Osteoblast (primary cell): ENCODE measurements around the gene COQ7. TPM values are rescaled to one million over a fixed set of nuclear protein-coding genes. Genes with fewer than 3 reads are reported as not detected.

ENCODE experiments used
- DNase-seq: peaks from one replicate; pipeline ENCODE4 v3.0.0; 2011; ENCODE audit warnings: low spot score, mixed read lengths; ENCODE audit not compliant: insufficient read length; ENCODE audit errors: missing footprints
- H2AFZ ChIP-seq: 2 replicates; pipeline ENCODE4 v1.6.0; 2011; ENCODE audit warnings: mild to moderate bottlenecking, low read length
- H3K27ac ChIP-seq: 2 replicates; pipeline ENCODE4 v1.5.1; 2011; ENCODE audit warnings: mild to moderate bottlenecking, low read depth, low read length, moderate library complexity
- H3K27me3 ChIP-seq: 2 replicates; pipeline ENCODE4 v1.6.0; 2012; ENCODE audit warnings: mild to moderate bottlenecking, control low read depth, inconsistent platforms, low read length, moderate library complexity; ENCODE audit not compliant: insufficient read depth
- H3K36me3 ChIP-seq: 2 replicates; pipeline ENCODE4 v1.5.1; 2011; ENCODE audit warnings: mild to moderate bottlenecking, low read length, control low read depth, moderate library complexity; ENCODE audit not compliant: insufficient read depth
- H3K4me1 ChIP-seq: 2 replicates; pipeline ENCODE4 v1.5.1; 2011; ENCODE audit warnings: mild to moderate bottlenecking, low read length, control low read depth, moderate library complexity; ENCODE audit not compliant: insufficient read depth
- H3K4me2 ChIP-seq: 2 replicates; pipeline ENCODE4 v1.6.0; 2011; ENCODE audit warnings: mild to moderate bottlenecking, low read length; ENCODE audit not compliant: insufficient read depth
- H3K4me3 ChIP-seq: fragments of 200-600 bp; sonication (generic); 3 replicates; pipeline ENCODE4 v1.5.1; 2012; ENCODE audit warnings: mild to moderate bottlenecking, low read length, inconsistent platforms; ENCODE audit not compliant: insufficient read depth
- H3K79me2 ChIP-seq: 2 replicates; pipeline ENCODE4 v1.6.0; 2012; ENCODE audit warnings: mild to moderate bottlenecking, low read length, control low read depth, inconsistent platforms; ENCODE audit not compliant: insufficient read depth
- H3K9me3 ChIP-seq: 2 replicates; pipeline ENCODE4 v1.5.1; 2011; ENCODE audit warnings: low read depth, low read length, control low read depth
- H4K20me1 ChIP-seq: 2 replicates; pipeline ENCODE4 v1.6.0; 2012; ENCODE audit warnings: mild to moderate bottlenecking, low read length, control low read depth; ENCODE audit not compliant: insufficient read depth
- total RNA-seq: library from RNA; depleted of rRNA; stranded (reverse); fragments of >200 nt; gene quantifications from 2 replicates; pipeline ENCODE4 v1.2.3, GENCODE V29; 2012
- TF ChIP-seq, protein P1 (sequence below): IDR thresholded peaks from 2 replicates; pipeline ENCODE4 v1.5.1; 2011; ENCODE audit warnings: mild to moderate bottlenecking, low read depth, low read length, moderate library complexity; ENCODE audit errors: extremely low read depth

COQ7 gene
- total RNA-seq, 1 donor, result 17.4 TPM

DNA sequence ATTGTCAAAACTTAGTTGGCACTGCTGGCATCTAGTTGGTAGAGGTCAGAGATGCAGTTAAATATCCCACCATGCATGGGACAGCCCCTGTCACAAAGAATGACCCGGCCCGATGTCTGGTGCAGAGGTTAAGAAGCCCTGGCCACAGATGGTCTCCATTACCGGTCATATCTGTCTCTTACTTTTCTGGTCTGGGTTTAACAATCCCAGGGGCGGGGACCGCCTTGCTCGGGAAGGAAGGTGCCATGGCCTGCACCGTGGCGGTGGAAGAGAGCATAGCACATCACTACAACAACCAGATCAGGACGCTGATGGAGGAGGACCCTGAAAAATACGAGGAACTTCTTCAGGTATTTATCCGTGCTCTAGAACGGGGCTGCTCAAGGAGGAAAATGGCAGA is 8.1 kb downstream of the COQ7 start:
- Histone ChIP-seq H3K36me3 (peaks cover 30% of the 10 kb centered on the region), H3K4me3 (no peak overlapping the region), H2AFZ (no peak overlapping the region), H3K9me3 (no peaks in the 10 kb centered on the region), H3K27ac (no peak overlapping the region), H3K4me1 (no peaks in the 10 kb centered on the region), H4K20me1 (no peaks in the 10 kb centered on the region), H3K27me3 (no peaks in the 10 kb centered on the region), H3K79me2 (no peaks in the 10 kb centered on the region), H3K4me2 (no peak overlapping the region)
- TF ChIP-seq, protein P1, sequence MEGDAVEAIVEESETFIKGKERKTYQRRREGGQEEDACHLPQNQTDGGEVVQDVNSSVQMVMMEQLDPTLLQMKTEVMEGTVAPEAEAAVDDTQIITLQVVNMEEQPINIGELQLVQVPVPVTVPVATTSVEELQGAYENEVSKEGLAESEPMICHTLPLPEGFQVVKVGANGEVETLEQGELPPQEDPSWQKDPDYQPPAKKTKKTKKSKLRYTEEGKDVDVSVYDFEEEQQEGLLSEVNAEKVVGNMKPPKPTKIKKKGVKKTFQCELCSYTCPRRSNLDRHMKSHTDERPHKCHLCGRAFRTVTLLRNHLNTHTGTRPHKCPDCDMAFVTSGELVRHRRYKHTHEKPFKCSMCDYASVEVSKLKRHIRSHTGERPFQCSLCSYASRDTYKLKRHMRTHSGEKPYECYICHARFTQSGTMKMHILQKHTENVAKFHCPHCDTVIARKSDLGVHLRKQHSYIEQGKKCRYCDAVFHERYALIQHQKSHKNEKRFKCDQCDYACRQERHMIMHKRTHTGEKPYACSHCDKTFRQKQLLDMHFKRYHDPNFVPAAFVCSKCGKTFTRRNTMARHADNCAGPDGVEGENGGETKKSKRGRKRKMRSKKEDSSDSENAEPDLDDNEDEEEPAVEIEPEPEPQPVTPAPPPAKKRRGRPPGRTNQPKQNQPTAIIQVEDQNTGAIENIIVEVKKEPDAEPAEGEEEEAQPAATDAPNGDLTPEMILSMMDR, result no peak
- no peak for DNase-seq

GRCh38 chr16:19077879-19078278 is 10.5 kb downstream of the COQ7 start:
- H2AFZ ChIP-seq, result no peak overlapping the region

DNA sequence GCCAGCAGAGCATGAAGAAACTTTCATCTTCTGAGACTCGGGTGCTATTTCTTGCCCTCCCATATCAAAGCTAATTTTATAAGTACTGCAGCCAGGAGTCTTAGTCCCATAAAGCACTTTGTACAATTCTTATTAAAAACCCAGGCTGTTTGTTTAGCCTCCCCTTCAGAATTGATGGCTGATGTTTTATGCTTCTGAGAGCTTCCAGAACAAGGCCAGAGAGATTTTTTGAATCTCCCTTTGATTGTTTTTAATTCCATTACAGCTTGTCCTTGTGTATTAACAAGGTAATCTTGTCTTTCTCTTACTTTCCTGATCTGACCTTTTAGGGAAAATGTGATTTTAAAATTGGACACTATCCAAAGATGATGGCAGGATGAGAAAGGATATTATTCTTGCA is 16.3 kb downstream of the COQ7 start:
- peaks cover 6% of the 10 kb centered on the region for H3K36me3 ChIP-seq
- H4K20me1 ChIP-seq, result no peaks in the 10 kb centered on the region
- H2AFZ ChIP-seq, result no peak overlapping the region
- no peak overlapping the region for H3K4me2 ChIP-seq
- H3K27ac ChIP-seq, result no peak overlapping the region
- H3K79me2 ChIP-seq, result no peaks in the 10 kb centered on the region
- DNase-seq, result no peak
- TF ChIP-seq, protein P1, result no peak
- peaks cover 3% of the 10 kb centered on the region for H3K27me3 ChIP-seq
- H3K4me3 ChIP-seq, result no peak overlapping the region
- H3K9me3 ChIP-seq, result no peaks in the 10 kb centered on the region
- H3K4me1 ChIP-seq, result peaks cover 17% of the 10 kb centered on the region

More at GRCh38 chr16:19077879-19078278, 10.5 kb downstream of the COQ7 start:
- DNase-seq, result no peak
- Histone ChIP-seq H3K36me3 (peaks cover 30% of the 10 kb centered on the region), H3K4me1 (no peaks in the 10 kb centered on the region), H4K20me1 (no peaks in the 10 kb centered on the region), H3K4me2 (no peak overlapping the region), H3K4me3 (no peak overlapping the region), H3K9me3 (no peaks in the 10 kb centered on the region), H3K27me3 (no peaks in the 10 kb centered on the region), H3K79me2 (no peaks in the 10 kb centered on the region), H3K27ac (no peak overlapping the region)
- TF ChIP-seq, protein P1, result no peak

GRCh38 chr16:19084139-19084538 is 16.7 kb downstream of the COQ7 start:
- Histone ChIP-seq H2AFZ (no peak overlapping the region), H4K20me1 (no peaks in the 10 kb centered on the region), H3K9me3 (no peaks in the 10 kb centered on the region), H3K4me1 (peaks cover 17% of the 10 kb centered on the region), H3K4me3 (no peak overlapping the region), H3K27ac (no peak overlapping the region), H3K4me2 (no peak overlapping the region), H3K79me2 (no peaks in the 10 kb centered on the region), H3K36me3 (peaks cover 2% of the 10 kb centered on the region), H3K27me3 (peaks cover 3% of the 10 kb centered on the region)
- TF ChIP-seq, protein P1, result no peak
- DNase-seq, result no peak
